HEK293T (cell line): ENCODE measurements around the gene DSG4.

Experiments used
- ARNT ChIP-seq: fragments of 450-650 bp; IDR thresholded peaks from 2 replicates; pipeline ENCODE4 v1.6.1; 2017; ENCODE audit warnings: mild to moderate bottlenecking
- ELF4 ChIP-seq: fragments of 450-650 bp; IDR thresholded peaks from 2 replicates; pipeline ENCODE4 v1.6.1; 2017; ENCODE audit warnings: antibody characterized with exemption
- FOXA1 ChIP-seq: fragments of 450-650 bp; IDR thresholded peaks from 2 replicates; pipeline ENCODE4 v1.6.1; 2016; ENCODE audit warnings: mild to moderate bottlenecking
- FOXM1 ChIP-seq: fragments of 450-650 bp; IDR thresholded peaks from 2 replicates; pipeline ENCODE4 v1.6.1; 2017; ENCODE audit warnings: mild to moderate bottlenecking, borderline replicate concordance
- HDGF ChIP-seq: fragments of 450-650 bp; IDR thresholded peaks from 2 replicates; pipeline ENCODE4 v1.6.1; 2017; ENCODE audit warnings: antibody characterized with exemption, borderline replicate concordance

DNA sequence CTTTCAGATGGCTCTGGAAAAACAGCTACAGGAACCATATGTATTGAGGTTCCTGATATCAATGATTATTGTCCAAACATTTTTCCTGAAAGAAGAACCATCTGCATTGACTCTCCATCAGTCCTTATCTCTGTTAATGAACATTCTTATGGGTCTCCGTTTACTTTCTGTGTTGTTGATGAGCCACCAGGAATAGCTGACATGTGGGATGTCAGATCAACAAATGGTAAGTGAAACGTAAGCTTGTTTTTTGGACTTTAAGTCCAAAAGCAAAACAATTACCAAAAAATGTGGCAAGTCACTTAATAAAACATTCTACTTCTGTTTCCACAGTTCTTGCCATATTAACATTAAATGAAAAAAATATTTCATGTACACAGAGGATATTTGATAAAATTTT is 26.8 kb downstream of the DSG4 start:
- TF ChIP-seq ARNT (no peak), FOXM1 (no peak), ELF4 (no peak), FOXA1 (no peak), HDGF (no peak)
